ENCODE results near the gene KIAA1671.

Gene KIAA1671

DNA sequence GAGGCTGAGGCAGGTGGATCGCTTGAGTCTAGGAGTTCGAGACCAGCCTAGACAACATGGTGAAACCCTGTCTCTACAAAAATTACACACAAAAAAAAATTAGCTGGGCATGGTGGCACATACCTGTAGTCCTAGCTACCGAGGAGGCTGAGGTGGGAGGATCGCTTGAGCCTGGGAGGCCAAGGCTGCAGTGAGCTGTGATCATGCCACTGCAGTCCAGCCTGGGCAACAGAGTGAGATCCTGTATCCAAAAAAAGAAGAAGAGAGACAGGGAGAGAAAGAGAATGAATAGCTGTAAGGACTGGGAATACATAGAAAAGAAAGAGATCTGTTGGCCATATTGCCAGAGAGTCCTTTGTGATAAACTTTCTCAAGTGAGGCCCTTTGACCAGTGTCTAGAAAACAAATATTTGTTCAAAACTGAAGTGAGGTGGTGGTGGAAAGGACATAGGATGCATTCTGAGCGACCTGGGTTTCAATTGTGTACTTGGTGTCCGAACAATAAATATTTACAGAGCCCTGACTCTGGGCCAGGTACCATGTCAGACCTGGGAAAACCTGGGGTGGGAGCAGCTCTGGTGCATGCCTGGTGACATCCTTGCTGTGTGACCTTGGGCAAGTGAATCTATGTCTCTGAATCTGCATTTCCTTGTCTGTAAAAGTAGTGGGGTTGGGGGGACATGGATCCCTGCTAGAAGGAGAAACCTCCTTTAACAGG lies 157.5 kb downstream of the KIAA1671 start:
- Histone ChIP-seq H3K36me3 (ENCODE audit: control insufficient read depth in 1 of 2, insufficient read depth in 2 of 2, low read length in 2 of 2) (peaks cover 3 to 5% of the 10 kb centered on the region in 2 donors), H3K9ac (ENCODE audit: low read depth in 1 of 2, low read length in 2 of 2) (no peak overlapping the region), H3K4me1 (ENCODE audit: control insufficient read depth in 1 of 2, insufficient read depth in 2 of 2, low read length in 2 of 2) (peaks cover 36% of the 10 kb centered on the region in 2 donors), H3K4me3 (ENCODE audit: low read depth in 1 of 2, low read length in 2 of 2) (no peak overlapping the region), H3K27ac (ENCODE audit: low read depth, low read length) (no peak overlapping the region), H3K27me3 (ENCODE audit: control insufficient read depth in 1 of 2, insufficient read depth in 2 of 2, low read length in 2 of 2) (peaks cover 0 to 3% of the 10 kb centered on the region in 2 donors), H3K9me3 (ENCODE audit: control insufficient read depth in 1 of 2, low read length in 2 of 2) (no peaks in the 10 kb centered on the region)

GRCh38 chr22:25110596-25110845 lies 158.0 kb downstream of the KIAA1671 start:
- no peaks in the 10 kb centered on the region for H3K9me3 ChIP-seq (ENCODE audit: control insufficient read depth in 1 of 2, low read length in 2 of 2)
- H3K36me3 ChIP-seq (ENCODE audit: control insufficient read depth in 1 of 2, insufficient read depth in 2 of 2, low read length in 2 of 2), result peaks cover 3 to 5% of the 10 kb centered on the region in 2 donors
- no peak overlapping the region for H3K9ac ChIP-seq (ENCODE audit: low read depth in 1 of 2, low read length in 2 of 2)
- peaks cover 0 to 3% of the 10 kb centered on the region in 2 donors for H3K27me3 ChIP-seq (ENCODE audit: control insufficient read depth in 1 of 2, insufficient read depth in 2 of 2, low read length in 2 of 2)
- H3K4me3 ChIP-seq (ENCODE audit: low read depth in 1 of 2, low read length in 2 of 2), result peak overlapping the region; percentile 65 to 81
- no peak overlapping the region for H3K27ac ChIP-seq (ENCODE audit: low read depth, low read length)
- H3K4me1 ChIP-seq (ENCODE audit: control insufficient read depth in 1 of 2, insufficient read depth in 2 of 2, low read length in 2 of 2), result peaks cover 36 to 38% of the 10 kb centered on the region in 2 donors

DNA sequence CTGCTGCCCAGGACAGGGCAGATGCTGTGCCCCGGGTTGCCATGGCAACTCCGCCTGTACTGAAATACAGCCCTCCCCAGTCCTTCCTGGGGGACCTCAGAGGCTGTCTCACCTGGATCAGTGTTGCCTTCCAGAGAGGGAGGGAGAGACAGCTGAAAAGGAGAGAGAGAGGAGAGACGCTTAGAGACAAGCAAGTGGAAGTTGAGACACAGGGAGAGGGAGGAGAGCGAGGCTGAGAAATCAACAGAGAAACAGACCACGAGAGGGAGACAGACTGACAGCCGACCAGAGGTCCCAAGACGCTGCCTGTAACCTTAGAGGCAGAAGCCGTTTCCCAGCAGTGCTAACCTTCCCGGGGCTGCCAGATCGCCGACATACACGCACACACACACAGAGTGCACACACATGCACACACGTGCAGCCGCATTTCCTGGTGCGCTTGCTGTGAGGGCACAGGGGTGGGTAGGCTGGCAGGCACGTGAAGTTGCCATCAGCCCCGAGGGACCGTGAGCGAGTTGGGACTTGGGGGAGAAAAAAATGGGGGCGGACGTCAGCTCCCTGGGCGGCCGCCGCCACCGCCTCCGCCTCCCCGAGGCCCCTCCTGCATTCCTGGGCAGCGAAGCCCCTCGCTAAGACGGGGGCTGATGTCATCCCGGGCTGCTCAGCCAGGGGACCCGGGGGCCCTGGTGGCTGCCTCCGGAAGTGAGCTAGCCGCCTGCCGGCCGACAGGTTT lies 158.5 kb downstream of the KIAA1671 start:
- Histone ChIP-seq H3K36me3 (ENCODE audit: control insufficient read depth in 1 of 2, insufficient read depth in 2 of 2, low read length in 2 of 2) (peaks cover 3 to 5% of the 10 kb centered on the region in 2 donors), H3K4me1 (ENCODE audit: control insufficient read depth in 1 of 2, insufficient read depth in 2 of 2, low read length in 2 of 2) (peaks cover 36 to 38% of the 10 kb centered on the region in 2 donors), H3K9ac (ENCODE audit: low read depth in 1 of 2, low read length in 2 of 2) (peak overlapping the region; percentile 45 to 69), H3K27ac (ENCODE audit: low read depth, low read length) (peak overlapping the region; percentile 58), H3K27me3 (ENCODE audit: control insufficient read depth in 1 of 2, insufficient read depth in 2 of 2, low read length in 2 of 2) (peaks cover 0 to 3% of the 10 kb centered on the region in 2 donors), H3K4me3 (ENCODE audit: low read depth in 1 of 2, low read length in 2 of 2) (peak overlapping the region; percentile 65 to 81), H3K9me3 (ENCODE audit: control insufficient read depth in 1 of 2, low read length in 2 of 2) (no peaks in the 10 kb centered on the region)

DNA sequence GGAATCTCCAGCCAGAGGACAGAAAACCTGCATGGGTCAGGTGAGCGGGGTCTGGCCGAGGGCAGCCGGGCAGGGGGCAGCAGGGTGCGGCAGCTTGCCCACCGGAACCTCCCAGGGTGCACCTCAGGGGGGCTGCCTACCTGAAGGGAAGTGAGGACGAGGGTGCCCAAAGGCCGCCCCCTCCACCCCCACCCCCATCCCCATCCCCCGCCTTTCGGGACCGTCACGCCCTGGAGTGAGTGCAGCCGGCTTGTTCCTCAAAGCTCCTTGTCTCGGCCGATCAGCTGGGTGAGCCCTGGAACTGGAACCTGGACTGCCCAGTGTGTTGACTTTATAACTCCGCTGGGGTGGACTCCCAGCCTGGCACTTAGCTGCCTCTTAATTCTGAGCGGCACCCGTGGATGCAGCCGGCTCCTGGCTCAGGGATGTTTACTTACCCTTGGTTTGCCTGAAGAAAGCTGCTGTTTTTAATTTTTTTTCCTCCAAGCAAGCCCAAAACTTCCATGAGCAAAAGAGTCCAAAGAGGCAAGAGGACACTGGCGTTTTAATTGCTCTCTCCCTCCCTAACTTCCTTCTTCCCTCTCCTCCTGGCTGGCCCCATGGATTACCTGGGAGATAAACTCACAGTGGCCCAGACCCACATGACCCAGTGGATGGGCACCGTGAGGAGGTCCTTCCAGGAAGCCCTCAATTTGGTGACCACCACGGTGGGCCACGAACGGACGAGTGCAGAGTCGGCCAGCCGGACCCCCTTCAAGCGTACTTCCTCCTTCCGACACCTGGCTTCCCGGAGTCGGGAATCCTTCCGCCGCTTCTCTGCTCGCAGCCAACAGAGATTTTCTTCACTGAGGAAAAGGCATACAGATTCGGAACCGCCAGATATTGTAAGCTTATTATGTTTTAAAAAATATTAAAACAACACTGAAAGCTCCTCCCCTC lies 159.3 kb downstream of the KIAA1671 start:
- peak overlapping the region; percentile 58 for H3K27ac ChIP-seq (ENCODE audit: low read depth, low read length)
- H3K4me1 ChIP-seq (ENCODE audit: control insufficient read depth in 1 of 2, insufficient read depth in 2 of 2, low read length in 2 of 2), result peaks cover 36 to 38% of the 10 kb centered on the region in 2 donors
- peak overlapping the region in 1 of 2 donors; percentile 20 for H3K9ac ChIP-seq (ENCODE audit: low read depth in 1 of 2, low read length in 2 of 2)

DNA sequence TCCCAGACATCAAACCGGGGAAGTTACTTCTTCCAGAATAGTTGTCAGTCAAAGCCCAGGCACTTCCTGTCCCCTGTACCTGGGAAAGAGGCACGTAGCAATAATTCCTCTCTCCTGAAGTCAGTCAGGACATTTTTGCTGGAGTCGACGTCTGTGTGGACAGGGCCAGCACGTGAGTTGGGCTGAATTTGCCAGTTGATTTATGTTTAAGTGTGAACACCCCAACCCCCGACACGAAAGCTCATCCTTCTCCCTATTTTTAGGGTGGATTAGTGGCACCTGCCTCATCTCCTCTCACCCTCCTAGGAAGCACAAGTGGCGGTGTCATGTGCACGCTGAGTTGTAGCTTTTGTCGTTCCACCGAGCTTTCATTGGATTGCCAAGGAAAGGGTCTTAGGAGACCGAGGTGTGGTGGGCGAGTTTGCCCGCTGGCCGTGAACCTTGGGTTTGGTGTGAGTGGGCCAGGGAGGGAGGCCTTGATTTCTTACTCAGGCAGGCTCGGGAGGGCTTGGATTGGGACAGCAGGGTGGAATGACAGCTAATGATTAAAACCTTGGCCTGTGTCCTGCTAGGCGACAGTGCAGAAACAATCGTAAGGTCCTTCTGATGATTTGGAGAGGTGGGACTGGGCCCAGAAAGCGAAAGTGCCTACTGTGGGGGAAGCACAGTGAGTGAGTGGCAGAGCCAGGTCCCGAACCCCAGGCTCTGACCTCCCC lies 160.2 kb downstream of the KIAA1671 start:
- H3K36me3 ChIP-seq (ENCODE audit: control insufficient read depth in 1 of 2, insufficient read depth in 2 of 2, low read length in 2 of 2), result peaks cover 3 to 5% of the 10 kb centered on the region in 2 donors
- H3K4me1 ChIP-seq (ENCODE audit: control insufficient read depth in 1 of 2, insufficient read depth in 2 of 2, low read length in 2 of 2), result peaks cover 36 to 38% of the 10 kb centered on the region in 2 donors
- H3K27ac ChIP-seq (ENCODE audit: low read depth, low read length), result no peak overlapping the region
- peak overlapping the region in 1 of 2 donors; percentile 5 for H3K9ac ChIP-seq (ENCODE audit: low read depth in 1 of 2, low read length in 2 of 2)
- H3K9me3 ChIP-seq (ENCODE audit: control insufficient read depth in 1 of 2, low read length in 2 of 2), result no peaks in the 10 kb centered on the region
- H3K4me3 ChIP-seq (ENCODE audit: low read depth in 1 of 2, low read length in 2 of 2), result no peak overlapping the region
- peaks cover 0 to 3% of the 10 kb centered on the region in 2 donors for H3K27me3 ChIP-seq (ENCODE audit: control insufficient read depth in 1 of 2, insufficient read depth in 2 of 2, low read length in 2 of 2)

More for the DNA sequence above, 159.3 kb downstream of the KIAA1671 start:
- no peaks in the 10 kb centered on the region for H3K9me3 ChIP-seq (ENCODE audit: control insufficient read depth in 1 of 2, low read length in 2 of 2)
- peaks cover 3 to 5% of the 10 kb centered on the region in 2 donors for H3K36me3 ChIP-seq (ENCODE audit: control insufficient read depth in 1 of 2, insufficient read depth in 2 of 2, low read length in 2 of 2)
- peak overlapping the region; percentile 65 to 81 for H3K4me3 ChIP-seq (ENCODE audit: low read depth in 1 of 2, low read length in 2 of 2)
- H3K27me3 ChIP-seq (ENCODE audit: control insufficient read depth in 1 of 2, insufficient read depth in 2 of 2, low read length in 2 of 2), result peaks cover 0 to 3% of the 10 kb centered on the region in 2 donors

DNA sequence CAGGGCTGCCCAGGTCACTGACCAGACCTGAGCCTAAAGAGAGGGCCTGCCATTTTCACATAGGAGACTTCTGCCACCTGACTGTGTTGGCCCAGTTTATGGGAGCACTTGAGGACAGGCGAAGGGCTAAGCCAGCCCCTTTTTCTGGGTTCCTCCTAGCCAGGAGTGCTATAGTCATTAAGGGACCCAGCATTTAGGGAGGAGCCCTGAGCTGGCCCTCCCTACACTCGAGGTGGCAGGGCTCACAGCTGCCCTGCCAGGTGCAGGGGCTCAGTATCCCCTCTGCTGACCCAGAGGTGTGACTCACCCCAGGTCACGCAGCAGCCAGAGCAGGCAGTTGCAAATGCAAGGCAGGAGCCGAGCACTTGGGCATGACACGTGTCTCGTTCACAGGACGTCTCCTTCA lies 160.8 kb downstream of the KIAA1671 start:
- Histone ChIP-seq H3K9ac (ENCODE audit: low read depth in 1 of 2, low read length in 2 of 2) (no peak overlapping the region), H3K4me1 (ENCODE audit: control insufficient read depth in 1 of 2, insufficient read depth in 2 of 2, low read length in 2 of 2) (peaks cover 36 to 38% of the 10 kb centered on the region in 2 donors), H3K27ac (ENCODE audit: low read depth, low read length) (no peak overlapping the region), H3K9me3 (ENCODE audit: control insufficient read depth in 1 of 2, low read length in 2 of 2) (no peaks in the 10 kb centered on the region), H3K36me3 (ENCODE audit: control insufficient read depth in 1 of 2, insufficient read depth in 2 of 2, low read length in 2 of 2) (peaks cover 3% of the 10 kb centered on the region in 2 donors), H3K27me3 (ENCODE audit: control insufficient read depth in 1 of 2, insufficient read depth in 2 of 2, low read length in 2 of 2) (peaks cover 0 to 3% of the 10 kb centered on the region in 2 donors), H3K4me3 (ENCODE audit: low read depth in 1 of 2, low read length in 2 of 2) (no peak overlapping the region)

- peaks cover 0 to 3% of the 10 kb centered on the region in 2 donors for H3K27me3 ChIP-seq (ENCODE audit: control insufficient read depth in 1 of 2, insufficient read depth in 2 of 2, low read length in 2 of 2)
- no peak overlapping the region for H3K9ac ChIP-seq (ENCODE audit: low read depth in 1 of 2, low read length in 2 of 2)
- H3K4me3 ChIP-seq (ENCODE audit: low read depth in 1 of 2, low read length in 2 of 2), result no peak overlapping the region
- H3K27ac ChIP-seq (ENCODE audit: low read depth, low read length), result no peak overlapping the region
- H3K9me3 ChIP-seq (ENCODE audit: control insufficient read depth in 1 of 2, low read length in 2 of 2), result no peaks in the 10 kb centered on the region
- H3K4me1 ChIP-seq (ENCODE audit: control insufficient read depth in 1 of 2, insufficient read depth in 2 of 2, low read length in 2 of 2), result peaks cover 39% of the 10 kb centered on the region in 2 donors
- H3K36me3 ChIP-seq (ENCODE audit: control insufficient read depth in 1 of 2, insufficient read depth in 2 of 2, low read length in 2 of 2), result peaks cover 0 to 5% of the 10 kb centered on the region in 2 donors
Observed at GRCh38 chr22:25114369-25115362, 162.2 kb downstream of the KIAA1671 start.

GRCh38 chr22:25119609-25120008 lies 167.1 kb downstream of the KIAA1671 start:
- Histone ChIP-seq H3K27me3 (ENCODE audit: control insufficient read depth in 1 of 2, insufficient read depth in 2 of 2, low read length in 2 of 2) (no peaks in the 10 kb centered on the region), H3K4me3 (ENCODE audit: low read depth in 1 of 2, low read length in 2 of 2) (no peak overlapping the region), H3K4me1 (ENCODE audit: control insufficient read depth in 1 of 2, insufficient read depth in 2 of 2, low read length in 2 of 2) (peaks cover 16 to 18% of the 10 kb centered on the region in 2 donors), H3K36me3 (ENCODE audit: control insufficient read depth in 1 of 2, insufficient read depth in 2 of 2, low read length in 2 of 2) (peaks cover 5 to 7% of the 10 kb centered on the region in 2 donors), H3K9me3 (ENCODE audit: control insufficient read depth in 1 of 2, low read length in 2 of 2) (no peaks in the 10 kb centered on the region), H3K27ac (ENCODE audit: low read depth, low read length) (peak overlapping the region; percentile 54), H3K9ac (ENCODE audit: low read depth in 1 of 2, low read length in 2 of 2) (peak overlapping the region in 1 of 2 donors; percentile 37)
